Activated CD8-positive, alpha-beta T cell treated with anti-CD3 and anti-CD28 coated beads for 36 hours (primary cell): ENCODE results near the gene CREBBP. TPM values are rescaled to one million over a fixed set of nuclear protein-coding genes. Genes with fewer than 3 reads are reported as not detected.

Experiments used
- ATAC-seq: fragments of 200-7000 bp; cut with Tn5 transposase; one replicate; pipeline ENCODE4 v1.10.0; 2021; ENCODE audit warnings: mild to moderate bottlenecking, moderate library complexity
- CTCF ChIA-PET: fragments of 350-600 bp; sonication (Branson Sonifier 250); formaldehyde crosslinking; loops from one replicate; lab custom pipeline; 2021; ENCODE audit warnings: antibody characterized with exemption; lab: Charles Lee
- POLR2A ChIA-PET: fragments of 350-600 bp; sonication (Branson Sonifier 250); formaldehyde crosslinking; loops from one replicate; lab custom pipeline; 2021; ENCODE audit warnings: antibody characterized with exemption; lab: Charles Lee
- DNase-seq: peaks from one replicate; pipeline ENCODE4 v3.0.0-alpha.2; 2020
- H3K27ac Mint-ChIP-seq: one replicate; pipeline ENCODE4 v1.8.0; 2021; ENCODE audit warnings: mild to moderate bottlenecking, mixed read lengths
- H3K27me3 Mint-ChIP-seq: one replicate; pipeline ENCODE4 v1.8.0; 2021; ENCODE audit warnings: mixed read lengths
- H3K36me3 Mint-ChIP-seq: one replicate; pipeline ENCODE4 v1.8.0; 2021; ENCODE audit warnings: low read depth, mixed read lengths
- H3K4me1 Mint-ChIP-seq: one replicate; pipeline ENCODE4 v1.8.0; 2021; ENCODE audit warnings: low read depth, mixed read lengths
- H3K4me3 Mint-ChIP-seq: one replicate; pipeline ENCODE4 v1.8.0; 2021; ENCODE audit warnings: mild to moderate bottlenecking, moderate library complexity, mixed read lengths
- H3K9me3 Mint-ChIP-seq: one replicate; pipeline ENCODE4 v1.8.0; 2021; ENCODE audit warnings: mixed read lengths
- intact Hi-C: fragments of 100-400 bp; cut with micrococcal nuclease; formaldehyde crosslinking; loops from one replicate; pipeline ENCODE4 v1.10.0; 2022
- total RNA-seq, 2 experiments: library from RNA; stranded (reverse); gene quantifications; one replicate each; pipeline ENCODE4 v1.2.3, GENCODE V29; 2021
- TF ChIP-seq, protein P1 (sequence below): fragments of 200-600 bp; IDR thresholded peaks from one replicate; pipeline ENCODE4 v1.8.0; 2022; ENCODE audit warnings: antibody characterized with exemption, mild to moderate bottlenecking

CREBBP gene
- total RNA-seq, 2 experiments from 2014 or later = 27.9 to 33.5 TPM

- POLR2A ChIA-PET = no interaction called here
- Mint-ChIP-seq H3K4me1 (peaks cover 2% of the 10 kb centered on the region), H3K9me3 (no peaks in the 10 kb centered on the region), H3K27ac (no peak overlapping the region), H3K36me3 (peaks cover 27% of the 10 kb centered on the region), H3K27me3 (no peaks in the 10 kb centered on the region), H3K4me3 (no peak overlapping the region)
- DNase-seq (no peak), ATAC-seq (no peak)
- CTCF ChIA-PET = no interaction called here
- intact Hi-C loops = no loop called here
- TF ChIP-seq, protein P1, sequence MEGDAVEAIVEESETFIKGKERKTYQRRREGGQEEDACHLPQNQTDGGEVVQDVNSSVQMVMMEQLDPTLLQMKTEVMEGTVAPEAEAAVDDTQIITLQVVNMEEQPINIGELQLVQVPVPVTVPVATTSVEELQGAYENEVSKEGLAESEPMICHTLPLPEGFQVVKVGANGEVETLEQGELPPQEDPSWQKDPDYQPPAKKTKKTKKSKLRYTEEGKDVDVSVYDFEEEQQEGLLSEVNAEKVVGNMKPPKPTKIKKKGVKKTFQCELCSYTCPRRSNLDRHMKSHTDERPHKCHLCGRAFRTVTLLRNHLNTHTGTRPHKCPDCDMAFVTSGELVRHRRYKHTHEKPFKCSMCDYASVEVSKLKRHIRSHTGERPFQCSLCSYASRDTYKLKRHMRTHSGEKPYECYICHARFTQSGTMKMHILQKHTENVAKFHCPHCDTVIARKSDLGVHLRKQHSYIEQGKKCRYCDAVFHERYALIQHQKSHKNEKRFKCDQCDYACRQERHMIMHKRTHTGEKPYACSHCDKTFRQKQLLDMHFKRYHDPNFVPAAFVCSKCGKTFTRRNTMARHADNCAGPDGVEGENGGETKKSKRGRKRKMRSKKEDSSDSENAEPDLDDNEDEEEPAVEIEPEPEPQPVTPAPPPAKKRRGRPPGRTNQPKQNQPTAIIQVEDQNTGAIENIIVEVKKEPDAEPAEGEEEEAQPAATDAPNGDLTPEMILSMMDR = no peak
Observed at GRCh38 chr16:3737181-3737580, 143.3 kb downstream of the CREBBP start.

- CTCF ChIA-PET = no interaction called here
- H3K27me3 Mint-ChIP-seq = no peaks in the 10 kb centered on the region
Observed at GRCh38 chr16:3736116-3736515, 144.4 kb downstream of the CREBBP start.

DNA sequence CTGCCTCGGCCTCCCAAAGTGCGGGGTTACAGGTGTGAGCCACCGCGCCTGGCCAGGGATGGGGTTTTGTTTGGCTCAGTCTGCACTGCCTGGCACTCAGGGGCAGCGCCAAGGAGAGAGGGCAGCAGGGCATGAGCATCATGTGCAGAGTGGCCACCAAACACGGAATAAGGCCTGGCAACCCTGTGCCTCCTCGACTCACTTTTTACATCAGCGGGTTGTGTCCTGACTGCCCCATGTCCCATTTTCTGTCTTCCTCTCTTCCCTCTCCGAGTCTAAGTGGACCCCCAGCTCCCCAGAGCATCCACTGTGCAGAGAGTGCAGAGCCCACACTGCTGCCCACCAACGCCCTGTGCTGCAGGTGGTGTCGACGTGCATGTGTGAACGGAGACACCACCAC, 145.0 kb downstream of the CREBBP start:
- intact Hi-C loops = no loop called here
- no peak overlapping the region for H3K27ac Mint-ChIP-seq

More at GRCh38 chr16:3736116-3736515, 144.4 kb downstream of the CREBBP start:
- no peak overlapping the region for H3K27ac Mint-ChIP-seq
- POLR2A ChIA-PET = no interaction called here
- no peaks in the 10 kb centered on the region for H3K9me3 Mint-ChIP-seq
- intact Hi-C loops = no loop called here
- peaks cover 2% of the 10 kb centered on the region for H3K4me1 Mint-ChIP-seq
- ATAC-seq (no peak), DNase-seq (no peak)
- H3K4me3 Mint-ChIP-seq = no peak overlapping the region
- TF ChIP-seq, protein P1 = no peak
- H3K36me3 Mint-ChIP-seq = peaks cover 29% of the 10 kb centered on the region

DNA sequence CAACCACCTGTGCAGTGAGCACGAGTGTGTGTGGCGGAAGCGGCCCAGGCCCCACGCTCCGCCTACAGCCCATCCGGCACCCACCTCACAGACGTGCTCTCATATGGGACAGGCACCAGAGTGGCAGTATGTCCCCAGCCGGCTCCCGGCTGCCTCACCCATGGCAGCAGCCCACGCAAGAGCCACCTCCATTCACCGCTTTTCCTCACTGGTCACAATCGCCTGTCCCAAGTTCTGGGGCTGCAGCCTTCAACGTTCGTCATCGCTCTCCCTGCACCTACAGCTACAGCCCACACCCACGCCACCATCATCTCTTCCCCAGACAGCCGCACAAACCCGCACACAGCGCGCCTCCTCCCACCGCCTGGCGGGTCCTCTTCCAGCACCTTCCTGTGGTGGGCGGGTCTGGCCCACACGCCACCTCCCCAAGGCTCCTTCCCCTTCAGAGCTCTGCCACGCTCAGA, 145.7 kb downstream of the CREBBP start:
- Mint-ChIP-seq H3K27me3 (no peaks in the 10 kb centered on the region), H3K36me3 (peaks cover 37% of the 10 kb centered on the region), H3K4me1 (peaks cover 2% of the 10 kb centered on the region), H3K9me3 (no peaks in the 10 kb centered on the region), H3K27ac (no peak overlapping the region), H3K4me3 (no peak overlapping the region)
- TF ChIP-seq, protein P1 = no peak
- no peak for DNase-seq
- POLR2A ChIA-PET = no interaction called here
- intact Hi-C loops = no loop called here
- no peak for ATAC-seq
- CTCF ChIA-PET = no interaction called here

More for the DNA sequence above, 145.0 kb downstream of the CREBBP start:
- ChIA-PET CTCF (no interaction called here), POLR2A (no interaction called here)
- no peak overlapping the region for H3K4me3 Mint-ChIP-seq
- TF ChIP-seq, protein P1 = no peak
- H3K4me1 Mint-ChIP-seq = peaks cover 2% of the 10 kb centered on the region
- H3K9me3 Mint-ChIP-seq = no peaks in the 10 kb centered on the region
- peaks cover 32% of the 10 kb centered on the region for H3K36me3 Mint-ChIP-seq
- no peak for ATAC-seq
- no peak for DNase-seq
- H3K27me3 Mint-ChIP-seq = no peaks in the 10 kb centered on the region

DNA sequence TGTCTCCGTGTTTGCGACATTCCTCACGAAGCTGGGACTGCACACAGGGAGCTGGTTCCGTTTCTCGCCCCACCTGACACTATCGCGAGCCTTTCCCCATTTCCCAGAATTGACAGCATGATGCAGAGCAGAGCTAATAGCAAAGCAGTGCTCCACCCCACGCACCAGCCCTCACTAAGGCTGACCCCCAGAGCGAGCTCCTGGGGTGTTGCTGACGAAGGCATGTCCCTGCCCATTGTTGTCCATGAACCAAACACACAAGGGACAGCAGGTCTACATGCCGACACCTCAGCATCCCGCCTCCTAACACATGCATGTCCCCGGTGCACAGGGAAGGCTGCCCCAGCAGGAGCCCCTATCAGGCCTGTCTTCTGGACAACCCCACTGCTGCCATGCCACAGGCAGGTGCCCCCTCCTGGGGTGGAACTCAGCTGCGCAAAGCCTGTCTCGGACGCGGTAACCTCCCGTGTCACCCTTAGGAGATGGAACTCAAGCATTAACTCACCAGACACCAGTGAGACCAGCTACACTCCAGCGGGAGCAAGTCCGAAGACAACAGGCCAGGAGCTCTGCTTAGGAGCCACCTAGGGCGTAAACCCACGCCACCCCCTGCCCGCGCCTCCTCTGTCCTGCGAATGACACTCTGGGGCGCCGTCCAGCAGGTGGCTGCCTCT, 146.3 kb downstream of the CREBBP start:
- no peak for ATAC-seq
- peaks cover 42% of the 10 kb centered on the region for H3K36me3 Mint-ChIP-seq
- H3K27me3 Mint-ChIP-seq = no peaks in the 10 kb centered on the region
- no peak overlapping the region for H3K27ac Mint-ChIP-seq
- TF ChIP-seq, protein P1 = no peak
- no peak for DNase-seq
- intact Hi-C loops = no loop called here
- ChIA-PET CTCF (no interaction called here), POLR2A (no interaction called here)
- H3K4me3 Mint-ChIP-seq = no peak overlapping the region
- H3K9me3 Mint-ChIP-seq = no peaks in the 10 kb centered on the region
- H3K4me1 Mint-ChIP-seq = peaks cover 2% of the 10 kb centered on the region
